A549 (cell line): Measurements from ENCODE around the gene ALKBH7. TPM values are rescaled to one million over a fixed set of nuclear protein-coding genes. Genes with fewer than 3 reads are reported as not detected.

ENCODE experiments used
- ATAC-seq, 2 experiments: fragments of 200-7000 bp in 1 of 2; fragments of >200 bp in 1 of 2; cut with Nextera tagmentation in 1 of 2; cut with Tn5 transposase in 1 of 2; 3 replicates each; pipeline versions ENCODE4 v1.8.0 to v1.9.1; 2018 to 2020; ENCODE audit warnings: mild to moderate bottlenecking in 1 of 2, moderate library complexity in 1 of 2
- CTCF ChIA-PET: fragments of 300-600 bp; sonication (Branson Sonifier 250); formaldehyde crosslinking; extraction: SDS; loops from one replicate; lab custom pipeline; 2021; ENCODE audit warnings: antibody characterized with exemption, inconsistent platforms; lab: Yijun Ruan, JAX
- POLR2A ChIA-PET: fragments of 350-600 bp; formaldehyde crosslinking; extraction: SDS; loops from one replicate; lab custom pipeline; 2021; ENCODE audit warnings: antibody characterized with exemption, inconsistent platforms; lab: Yijun Ruan, JAX
- DNase-seq, 2 experiments: peaks; one replicate each; pipeline versions ENCODE4 v3.0.0 to v3.0.0-alpha.2; 2011 to 2016; ENCODE audit warnings: low read depth in 1 of 2, low spot score in 1 of 2
- FAIRE-seq: peaks from 2 replicates; lab custom pipeline; 2011; peaks lifted over from hg19 to GRCh38; lab: Jason Lieb, UNC
- H3K27ac ChIP-seq, 2 experiments: fragments of >200 bp; sonication (Bioruptor Twin); formaldehyde crosslinking; 3 replicates each; pipeline ENCODE4 v1.5.1; 2016 to 2017
- H3K4me1 ChIP-seq: fragments of >200 bp; sonication (Bioruptor Twin); formaldehyde crosslinking; 3 replicates; pipeline ENCODE4 v1.6.1; 2016
- H3K4me2 ChIP-seq: fragments of >200 bp; sonication (Bioruptor Twin); formaldehyde crosslinking; 3 replicates; pipeline ENCODE4 v1.6.1; 2016
- H3K4me3 ChIP-seq: fragments of >200 bp; sonication (Bioruptor Twin); formaldehyde crosslinking; 3 replicates; pipeline ENCODE4 v1.5.1; 2016
- H3K9me3 ChIP-seq: fragments of >200 bp; sonication (Bioruptor Twin); formaldehyde crosslinking; 3 replicates; pipeline ENCODE4 v1.6.1; 2016
- CBX8 ChIP-seq: fragments of 200-600 bp; sonication (generic); IDR thresholded peaks from 2 replicates; pipeline ENCODE4 v1.6.1; 2016
- ESRRA ChIP-seq: fragments of 150-350 bp; IDR thresholded peaks from 2 replicates; pipeline ENCODE4 v1.6.1; 2014; ENCODE audit warnings: mild to moderate bottlenecking, low read length, borderline replicate concordance
- FOSB ChIP-seq: fragments of 250-450 bp; sonication (Bioruptor Pico); IDR thresholded peaks from 2 replicates; pipeline ENCODE4 v1.5.0; 2020; ENCODE audit warnings: mild to moderate bottlenecking, moderate library complexity
- JUN ChIP-seq, 2 experiments: fragments of >200 bp; sonication (Bioruptor Twin); formaldehyde crosslinking; IDR thresholded peaks; 2 replicates in 1 of 2; 3 replicates in 1 of 2; pipeline ENCODE4 v1.6.1; 2016 to 2017
- JUNB ChIP-seq: fragments of >200 bp; sonication (Bioruptor Twin); formaldehyde crosslinking; IDR thresholded peaks from 2 replicates; pipeline ENCODE4 v1.6.1; 2016
- KDM5A ChIP-seq: fragments of 200-600 bp; sonication (generic); IDR thresholded peaks from 2 replicates; pipeline ENCODE4 v1.6.1; 2016; ENCODE audit warnings: antibody characterized with exemption, mild to moderate bottlenecking
- MAFK ChIP-seq: fragments of 450-650 bp; IDR thresholded peaks from 2 replicates; pipeline ENCODE4 v1.6.1; 2014; ENCODE audit not compliant: partially characterized antibody
- PHF8 ChIP-seq: fragments of 200-600 bp; sonication (generic); IDR thresholded peaks from 2 replicates; pipeline ENCODE4 v1.6.1; 2016; ENCODE audit warnings: low read depth, mild to moderate bottlenecking, antibody characterized with exemption, moderate library complexity, borderline replicate concordance
- POLR2A ChIP-seq: IDR thresholded peaks from 2 replicates; pipeline ENCODE4 v1.6.1; 2012; ENCODE audit warnings: mild to moderate bottlenecking, low read length
- TFCP2L1 ChIP-seq: fragments of 250-450 bp; sonication (Bioruptor Pico); IDR thresholded peaks from 2 replicates; pipeline ENCODE4 v1.5.0; 2021; ENCODE audit warnings: mild to moderate bottlenecking
- WGBS: methylation state at CpG from one replicate; pipeline ENCODE4 v1.1.6; 2017; ENCODE audit errors: missing lambda C conversion rate; 5-methylcytosine and 5-hydroxymethylcytosine counted together
- polyA plus RNA-seq, 4 experiments: library from polyadenylated mRNA; depleted of rRNA in 3 of 4; stranded (reverse); fragments of >200 nt; fragmentation: RNase III in 1 of 4; extraction: RNeasy Plus Mini Kit Qiagen cat#74134 plus additional on column Dnase treatment in 1 of 4; gene quantifications; 2 replicates in 3 of 4; 3 replicates in 1 of 4; pipeline ENCODE4 v1.2.3, GENCODE V29; 2011 to 2017
- TF ChIP-seq, protein P1 (sequence below): IDR thresholded peaks from 2 replicates; pipeline ENCODE4 v1.6.1; 2012; ENCODE audit warnings: low read depth, borderline replicate concordance
- TF ChIP-seq, protein P2 (sequence below): fragments of 250-450 bp; sonication (Bioruptor Pico); IDR thresholded peaks from 2 replicates; pipeline ENCODE4 v1.5.0; 2020; ENCODE audit warnings: low read depth, mild to moderate bottlenecking, moderate library complexity
- TF ChIP-seq, protein P3 (sequence below): fragments of >200 bp; sonication (Bioruptor Twin); formaldehyde crosslinking; IDR thresholded peaks from 3 replicates; pipeline ENCODE4 v1.6.1; 2016
- TF ChIP-seq, protein P4 (sequence below): fragments of 200-600 bp; sonication (generic); IDR thresholded peaks from 2 replicates; pipeline ENCODE4 v1.6.1; 2016; ENCODE audit warnings: antibody characterized with exemption, mild to moderate bottlenecking, moderate library complexity
- TF ChIP-seq, protein P5 (sequence below): IDR thresholded peaks from 2 replicates; pipeline ENCODE4 v1.6.1; 2012

Gene ALKBH7
- polyA plus RNA-seq, 2 of the 4 experiments (the other 2 are of a cell fraction), result 10.2 to 18.1 TPM

DNA sequence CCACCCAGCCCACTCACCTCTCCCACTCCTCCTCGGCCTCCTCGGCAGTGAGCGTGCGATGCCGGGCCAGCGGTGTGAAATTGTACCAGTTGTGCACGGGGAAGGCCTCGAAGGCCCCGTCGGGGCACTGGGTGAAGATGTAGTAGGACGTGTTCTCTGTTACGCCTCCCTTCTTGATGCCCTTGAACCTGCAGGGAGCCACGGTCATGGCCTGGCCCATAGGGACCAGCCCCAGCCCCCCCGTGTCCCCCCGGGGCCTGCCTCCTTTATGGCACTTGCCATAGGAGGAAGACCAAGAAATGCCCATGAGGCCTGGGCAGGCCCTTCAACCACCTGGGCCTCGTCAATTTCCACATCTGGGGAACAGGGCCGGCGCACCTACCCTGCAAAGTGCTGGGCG lies 14.8 kb downstream of the ALKBH7 start (continued):
- TF ChIP-seq, protein P1, sequence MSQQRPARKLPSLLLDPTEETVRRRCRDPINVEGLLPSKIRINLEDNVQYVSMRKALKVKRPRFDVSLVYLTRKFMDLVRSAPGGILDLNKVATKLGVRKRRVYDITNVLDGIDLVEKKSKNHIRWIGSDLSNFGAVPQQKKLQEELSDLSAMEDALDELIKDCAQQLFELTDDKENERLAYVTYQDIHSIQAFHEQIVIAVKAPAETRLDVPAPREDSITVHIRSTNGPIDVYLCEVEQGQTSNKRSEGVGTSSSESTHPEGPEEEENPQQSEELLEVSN, result no peak
- TF ChIP-seq TFCP2L1 (CRISPR knock-in tag) (no peak), FOSB (CRISPR knock-in tag) (no peak)

DNA sequence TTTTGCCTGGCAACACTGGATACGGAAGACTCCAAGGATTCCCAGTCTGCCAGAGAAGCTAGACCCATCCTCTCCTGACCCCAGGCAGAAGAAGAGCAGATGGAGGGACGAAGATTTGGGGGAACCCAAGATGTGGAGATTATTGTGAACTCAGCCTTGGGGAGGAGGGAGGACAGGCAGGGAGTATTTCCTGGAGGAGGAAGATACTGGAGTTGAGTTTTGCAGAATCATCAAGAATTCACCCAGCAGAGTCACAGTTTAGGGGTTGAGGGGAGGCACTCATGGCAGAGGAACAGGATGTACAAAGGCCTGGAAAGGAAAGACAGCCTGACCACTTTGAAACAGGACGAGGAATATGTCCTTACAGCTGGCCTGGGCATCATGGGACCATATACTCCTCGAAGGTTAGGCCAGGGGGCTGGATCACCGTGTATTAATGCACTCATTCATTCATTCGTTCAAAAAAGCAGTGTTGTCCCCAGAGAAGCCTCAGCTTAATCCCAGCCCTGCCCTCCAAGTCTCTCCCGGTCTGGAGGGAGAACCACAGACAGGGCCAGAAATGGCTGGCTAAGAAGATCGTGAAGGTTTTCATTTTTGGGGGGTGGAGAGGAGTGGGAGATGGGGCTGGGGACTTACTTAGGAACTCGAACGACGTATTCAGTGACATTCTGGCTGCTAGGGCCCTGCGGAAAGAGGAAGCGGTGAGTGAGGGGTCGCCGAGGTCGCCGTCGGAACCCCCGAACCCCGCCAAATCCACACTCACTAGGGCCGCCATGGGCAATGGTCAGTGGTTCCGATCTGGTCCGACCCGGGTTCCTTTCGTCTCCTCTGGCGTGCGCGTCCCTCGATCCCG lies 19.9 kb downstream of the ALKBH7 start:
- peak overlapping the region; percentile 85 to 100 for H3K27ac ChIP-seq
- H3K4me3 ChIP-seq, result peak overlapping the region; percentile 87
- peaks cover 6% of the 10 kb centered on the region; the same call in 1 of the 3 replicates for H3K4me1 ChIP-seq
- no peaks in the 10 kb centered on the region for H3K9me3 ChIP-seq
- no peak for TF ChIP-seq JUNB
- TF ChIP-seq KDM5A, result 0 out of 2 replicates have a peak, but pooled peaks have one; percentile 33
- no peak for TF ChIP-seq TFCP2L1 (CRISPR knock-in tag)
- TF ChIP-seq CBX8, result no peak
- TF ChIP-seq, protein P2, sequence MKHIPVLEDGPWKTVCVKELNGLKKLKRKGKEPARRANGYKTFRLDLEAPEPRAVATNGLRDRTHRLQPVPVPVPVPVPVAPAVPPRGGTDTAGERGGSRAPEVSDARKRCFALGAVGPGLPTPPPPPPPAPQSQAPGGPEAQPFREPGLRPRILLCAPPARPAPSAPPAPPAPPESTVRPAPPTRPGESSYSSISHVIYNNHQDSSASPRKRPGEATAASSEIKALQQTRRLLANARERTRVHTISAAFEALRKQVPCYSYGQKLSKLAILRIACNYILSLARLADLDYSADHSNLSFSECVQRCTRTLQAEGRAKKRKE (CRISPR knock-in tag), result no peak
- peak; percentile 72 for TF ChIP-seq MAFK
- peak; percentile 16; the same call in 1 of the 2 replicates for TF ChIP-seq PHF8
- FAIRE-seq (no peak), ATAC-seq (peak; percentile 27 to 44; a peak in 5 of 6 replicates), DNase-seq (no peak)
- ChIA-PET CTCF (no interaction called here), POLR2A (interaction anchor here (0.6 to 1.3 kb wide), 2 partner anchors 32 to 67 kb away, joined by 3 read pairs; partner anchors contain the start of genes KHSRP and SLC25A23)
- H3K4me2 ChIP-seq, result peak overlapping the region; percentile 86
- WGBS, result 12% methylated on average over 18 of the region's 30 CpGs

DNA sequence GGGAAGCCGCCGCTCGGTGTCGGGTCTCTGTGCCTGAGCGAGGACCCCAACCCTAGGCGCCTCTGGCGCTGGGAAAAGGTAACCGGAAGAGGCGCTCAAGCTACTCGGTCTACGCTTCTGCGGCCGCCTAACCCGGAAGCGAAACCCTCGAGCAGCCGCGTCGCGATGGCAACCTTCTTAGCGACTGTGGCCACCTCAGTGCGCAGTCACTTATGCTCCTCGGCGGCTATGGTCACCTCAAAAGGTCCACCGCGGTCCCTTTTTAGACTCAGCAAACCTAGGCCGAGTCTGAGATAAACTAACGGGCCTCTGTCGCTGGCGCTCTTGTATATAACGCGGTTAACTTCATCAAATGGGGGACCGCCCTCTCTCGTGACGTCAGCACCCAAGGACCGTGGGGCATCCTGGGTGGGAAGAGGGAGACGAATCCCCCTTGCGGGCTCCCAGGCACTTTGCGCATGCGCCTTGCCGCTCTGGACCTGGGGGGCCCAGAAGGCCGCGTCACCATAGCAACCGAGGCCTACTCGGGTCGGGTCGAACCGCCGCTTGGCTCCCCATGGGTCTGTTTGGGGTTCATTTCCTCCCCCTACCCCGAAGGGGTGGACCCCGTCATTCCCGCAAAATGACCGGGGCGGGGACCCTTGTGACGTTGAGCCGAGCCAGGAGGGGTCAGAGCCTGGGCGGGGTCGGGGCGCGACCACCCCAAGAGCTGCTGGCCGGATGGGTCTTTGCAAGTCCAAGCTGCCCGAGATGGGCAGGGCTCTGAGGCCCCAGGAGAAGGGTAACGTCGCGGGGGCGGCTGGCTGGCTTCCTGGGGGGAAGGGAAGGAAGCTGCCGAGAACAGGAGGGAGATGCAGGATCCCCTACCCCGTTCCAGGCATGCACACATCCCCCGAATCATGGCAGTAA lies 20.7 kb downstream of the ALKBH7 start, which contains the start of gene GTF2F1:
GTF2F1 (minus strand) TSS at position 91 of the 909 bp plus-strand sequence. CDS start 169 bp downstream, outside the sequence.
- TF ChIP-seq, protein P3, sequence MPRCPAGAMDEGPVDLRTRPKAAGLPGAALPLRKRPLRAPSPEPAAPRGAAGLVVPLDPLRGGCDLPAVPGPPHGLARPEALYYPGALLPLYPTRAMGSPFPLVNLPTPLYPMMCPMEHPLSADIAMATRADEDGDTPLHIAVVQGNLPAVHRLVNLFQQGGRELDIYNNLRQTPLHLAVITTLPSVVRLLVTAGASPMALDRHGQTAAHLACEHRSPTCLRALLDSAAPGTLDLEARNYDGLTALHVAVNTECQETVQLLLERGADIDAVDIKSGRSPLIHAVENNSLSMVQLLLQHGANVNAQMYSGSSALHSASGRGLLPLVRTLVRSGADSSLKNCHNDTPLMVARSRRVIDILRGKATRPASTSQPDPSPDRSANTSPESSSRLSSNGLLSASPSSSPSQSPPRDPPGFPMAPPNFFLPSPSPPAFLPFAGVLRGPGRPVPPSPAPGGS, result 0 out of 3 replicates have a peak, but pooled peaks have one; percentile 33
- TF ChIP-seq POLR2A, result peak; percentile 29
- TF ChIP-seq PHF8, result peak; percentile 60; the same call in 1 of the 2 replicates
- TF ChIP-seq JUN (IDR thresholded peaks at IDR 0.05), result peak in 1 of 2 experiments; percentile 36; a peak in 1 of 5 replicates
- no peak for TF ChIP-seq ESRRA
- TF ChIP-seq, protein P4, sequence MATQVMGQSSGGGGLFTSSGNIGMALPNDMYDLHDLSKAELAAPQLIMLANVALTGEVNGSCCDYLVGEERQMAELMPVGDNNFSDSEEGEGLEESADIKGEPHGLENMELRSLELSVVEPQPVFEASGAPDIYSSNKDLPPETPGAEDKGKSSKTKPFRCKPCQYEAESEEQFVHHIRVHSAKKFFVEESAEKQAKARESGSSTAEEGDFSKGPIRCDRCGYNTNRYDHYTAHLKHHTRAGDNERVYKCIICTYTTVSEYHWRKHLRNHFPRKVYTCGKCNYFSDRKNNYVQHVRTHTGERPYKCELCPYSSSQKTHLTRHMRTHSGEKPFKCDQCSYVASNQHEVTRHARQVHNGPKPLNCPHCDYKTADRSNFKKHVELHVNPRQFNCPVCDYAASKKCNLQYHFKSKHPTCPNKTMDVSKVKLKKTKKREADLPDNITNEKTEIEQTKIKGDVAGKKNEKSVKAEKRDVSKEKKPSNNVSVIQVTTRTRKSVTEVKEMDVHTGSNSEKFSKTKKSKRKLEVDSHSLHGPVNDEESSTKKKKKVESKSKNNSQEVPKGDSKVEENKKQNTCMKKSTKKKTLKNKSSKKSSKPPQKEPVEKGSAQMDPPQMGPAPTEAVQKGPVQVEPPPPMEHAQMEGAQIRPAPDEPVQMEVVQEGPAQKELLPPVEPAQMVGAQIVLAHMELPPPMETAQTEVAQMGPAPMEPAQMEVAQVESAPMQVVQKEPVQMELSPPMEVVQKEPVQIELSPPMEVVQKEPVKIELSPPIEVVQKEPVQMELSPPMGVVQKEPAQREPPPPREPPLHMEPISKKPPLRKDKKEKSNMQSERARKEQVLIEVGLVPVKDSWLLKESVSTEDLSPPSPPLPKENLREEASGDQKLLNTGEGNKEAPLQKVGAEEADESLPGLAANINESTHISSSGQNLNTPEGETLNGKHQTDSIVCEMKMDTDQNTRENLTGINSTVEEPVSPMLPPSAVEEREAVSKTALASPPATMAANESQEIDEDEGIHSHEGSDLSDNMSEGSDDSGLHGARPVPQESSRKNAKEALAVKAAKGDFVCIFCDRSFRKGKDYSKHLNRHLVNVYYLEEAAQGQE, result no peak
- TF ChIP-seq, protein P5, sequence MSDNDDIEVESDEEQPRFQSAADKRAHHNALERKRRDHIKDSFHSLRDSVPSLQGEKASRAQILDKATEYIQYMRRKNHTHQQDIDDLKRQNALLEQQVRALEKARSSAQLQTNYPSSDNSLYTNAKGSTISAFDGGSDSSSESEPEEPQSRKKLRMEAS, result 0 out of 2 replicates have a peak, but pooled peaks have one; percentile 37
- Histone ChIP-seq H3K4me1 (peaks cover 6% of the 10 kb centered on the region; the same call in 1 of the 3 replicates), H3K9me3 (no peaks in the 10 kb centered on the region), H3K4me3 (peak within 1 kb of the TSS; percentile 87), H3K4me2 (peak within 1 kb of the TSS; percentile 86), H3K27ac (peak within 1 kb of the TSS; percentile 85 to 100)
- 0% methylated on average over 28 of the region's 69 CpGs for WGBS
- FAIRE-seq (no peak), ATAC-seq (peak; percentile 93 to 94), DNase-seq (peak; percentile 93 to 94)
- ChIA-PET CTCF (no interaction called here), POLR2A (interaction anchor here (0.6 to 1.3 kb wide), 5 partner anchors 10 to 83 kb away, joined by 3 to 10 read pairs (median 3); partner anchors contain the start of genes ALKBH7, KHSRP and SLC25A23)
